Epithelial cell of proximal tubule (primary cell): ENCODE data around the gene SH2D3C. TPM values are rescaled to one million over a fixed set of nuclear protein-coding genes. Genes with fewer than 3 reads are reported as not detected.

Source experiments
- DNase-seq: peaks from one replicate; pipeline ENCODE4 v3.0.0-alpha.2; 2011; ENCODE audit warnings: low read depth
- H3K4me3 ChIP-seq: 2 replicates; pipeline ENCODE4 v1.5.1; 2011; ENCODE audit warnings: low read depth, mild to moderate bottlenecking, low read length
- CTCF ChIP-seq: conservative IDR thresholded peaks from 2 replicates; pipeline ENCODE4 v1.5.1; 2012; ENCODE audit warnings: low read depth, mild to moderate bottlenecking, low read length
- total RNA-seq: library from RNA; depleted of rRNA; stranded (reverse); fragments of >200 nt; gene quantifications from 2 replicates; pipeline ENCODE4 v1.2.3, GENCODE V29; 2015

The SH2D3C gene
- total RNA-seq, 1 donor from 2014 or later: not detected

- no peak for TF ChIP-seq CTCF
- H3K4me3 ChIP-seq: no peak overlapping the region
- no peak for DNase-seq
Measured at GRCh38 chr9:127722055-127722745, 56.3 kb downstream of the SH2D3C start.

GRCh38 chr9:127721391-127721821, 57.1 kb downstream of the SH2D3C start:
- no peak overlapping the region for H3K4me3 ChIP-seq
- TF ChIP-seq CTCF: no peak
- DNase-seq: no peak

- no peak overlapping the region for H3K4me3 ChIP-seq
- TF ChIP-seq CTCF: no peak
- DNase-seq: no peak
Measured at GRCh38 chr9:127720865-127721227, 57.6 kb downstream of the SH2D3C start.

- no peak overlapping the region for H3K4me3 ChIP-seq
- no peak for TF ChIP-seq CTCF
- no peak for DNase-seq
Measured at GRCh38 chr9:127720031-127720864, 58.2 kb downstream of the SH2D3C start.

GRCh38 chr9:127717766-127718165, 60.7 kb downstream of the SH2D3C start:
- no peak overlapping the region for H3K4me3 ChIP-seq
- TF ChIP-seq CTCF: no peak
- DNase-seq: no peak

DNA sequence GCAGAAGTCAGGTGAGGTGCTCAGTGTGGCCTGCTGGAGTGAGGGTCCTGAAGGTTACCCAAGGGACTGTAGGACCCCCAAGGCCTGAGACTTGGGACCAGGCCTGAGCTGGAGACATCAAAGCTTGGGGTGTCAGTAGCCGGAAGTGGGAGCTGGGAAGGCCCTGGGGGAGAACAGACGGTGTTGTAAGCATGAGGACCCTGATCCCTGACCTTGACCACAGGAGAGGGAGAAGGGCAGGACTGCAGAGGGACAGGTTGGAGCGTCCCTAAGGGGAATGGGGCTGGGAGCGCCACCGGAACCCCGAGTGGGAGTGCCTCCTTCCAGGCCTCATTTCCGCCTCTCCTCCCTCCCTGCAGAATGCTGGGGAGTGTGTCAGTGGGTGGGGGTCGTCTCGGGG, 62.1 kb downstream of the SH2D3C start:
- no peak for DNase-seq
- H3K4me3 ChIP-seq: peak overlapping the region; percentile 98

More for the DNA sequence above, 62.1 kb downstream of the SH2D3C start:
- TF ChIP-seq CTCF: no peak
